NCI-H2227 (cell line): Measurements from ENCODE around the gene LPIN2.
"Not testable (repeated sequence)": the region's sequence is repeated elsewhere in the genome, so short reads cannot be mapped to it uniquely, and the experiment has no call there.

ENCODE experiments used
- DNase-seq: peaks from one replicate; lab custom pipeline; 2025; ENCODE audit not compliant: unreplicated experiment; lab: John Stamatoyannopoulos, UW

Gene LPIN2, protein sequence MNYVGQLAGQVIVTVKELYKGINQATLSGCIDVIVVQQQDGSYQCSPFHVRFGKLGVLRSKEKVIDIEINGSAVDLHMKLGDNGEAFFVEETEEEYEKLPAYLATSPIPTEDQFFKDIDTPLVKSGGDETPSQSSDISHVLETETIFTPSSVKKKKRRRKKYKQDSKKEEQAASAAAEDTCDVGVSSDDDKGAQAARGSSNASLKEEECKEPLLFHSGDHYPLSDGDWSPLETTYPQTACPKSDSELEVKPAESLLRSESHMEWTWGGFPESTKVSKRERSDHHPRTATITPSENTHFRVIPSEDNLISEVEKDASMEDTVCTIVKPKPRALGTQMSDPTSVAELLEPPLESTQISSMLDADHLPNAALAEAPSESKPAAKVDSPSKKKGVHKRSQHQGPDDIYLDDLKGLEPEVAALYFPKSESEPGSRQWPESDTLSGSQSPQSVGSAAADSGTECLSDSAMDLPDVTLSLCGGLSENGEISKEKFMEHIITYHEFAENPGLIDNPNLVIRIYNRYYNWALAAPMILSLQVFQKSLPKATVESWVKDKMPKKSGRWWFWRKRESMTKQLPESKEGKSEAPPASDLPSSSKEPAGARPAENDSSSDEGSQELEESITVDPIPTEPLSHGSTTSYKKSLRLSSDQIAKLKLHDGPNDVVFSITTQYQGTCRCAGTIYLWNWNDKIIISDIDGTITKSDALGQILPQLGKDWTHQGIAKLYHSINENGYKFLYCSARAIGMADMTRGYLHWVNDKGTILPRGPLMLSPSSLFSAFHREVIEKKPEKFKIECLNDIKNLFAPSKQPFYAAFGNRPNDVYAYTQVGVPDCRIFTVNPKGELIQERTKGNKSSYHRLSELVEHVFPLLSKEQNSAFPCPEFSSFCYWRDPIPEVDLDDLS

DNA sequence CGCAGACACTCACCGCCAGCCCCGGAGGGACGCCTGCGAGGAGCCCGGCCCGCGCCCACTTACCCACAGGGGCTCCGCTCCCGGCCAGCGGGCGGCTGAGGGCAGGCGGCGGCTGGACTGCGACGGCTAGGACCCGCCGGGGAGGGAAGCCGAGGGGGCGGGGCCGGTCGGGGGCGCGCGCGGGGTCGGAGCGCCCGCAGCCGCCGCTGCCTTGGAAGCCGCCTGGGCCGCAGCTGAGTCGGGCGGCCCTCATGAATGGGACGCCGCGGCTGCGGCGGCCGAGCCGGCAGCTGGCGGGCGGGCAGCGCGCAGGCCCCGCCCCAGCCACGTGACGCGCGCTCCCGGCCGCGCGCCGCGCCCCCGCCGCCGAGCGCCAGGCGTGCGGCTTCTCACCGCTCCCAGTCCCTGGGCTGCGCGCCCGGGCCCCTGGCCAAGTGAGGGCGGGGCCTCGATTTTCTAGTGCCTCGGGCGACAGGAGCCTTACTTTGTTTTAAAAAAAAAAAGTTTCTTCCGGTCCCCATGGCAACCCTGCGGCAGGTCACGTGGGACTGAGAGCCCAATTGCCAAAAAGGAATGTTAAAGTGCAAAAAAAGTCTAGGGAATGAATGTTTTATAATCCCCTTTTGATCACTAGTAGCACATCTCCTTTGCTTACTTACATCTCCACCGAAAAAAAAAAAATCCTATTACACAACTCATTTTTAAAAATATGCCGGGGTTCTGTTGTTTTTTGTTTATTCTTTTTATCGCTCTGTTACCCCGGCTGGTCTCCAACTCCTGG is at the start of gene LPIN2:
LPIN2 (minus strand) TSS at position 121 of the 781 bp plus-strand sequence. CDS start 52,304 bp downstream, outside the sequence.
- peak; percentile 98 for DNase-seq

DNA sequence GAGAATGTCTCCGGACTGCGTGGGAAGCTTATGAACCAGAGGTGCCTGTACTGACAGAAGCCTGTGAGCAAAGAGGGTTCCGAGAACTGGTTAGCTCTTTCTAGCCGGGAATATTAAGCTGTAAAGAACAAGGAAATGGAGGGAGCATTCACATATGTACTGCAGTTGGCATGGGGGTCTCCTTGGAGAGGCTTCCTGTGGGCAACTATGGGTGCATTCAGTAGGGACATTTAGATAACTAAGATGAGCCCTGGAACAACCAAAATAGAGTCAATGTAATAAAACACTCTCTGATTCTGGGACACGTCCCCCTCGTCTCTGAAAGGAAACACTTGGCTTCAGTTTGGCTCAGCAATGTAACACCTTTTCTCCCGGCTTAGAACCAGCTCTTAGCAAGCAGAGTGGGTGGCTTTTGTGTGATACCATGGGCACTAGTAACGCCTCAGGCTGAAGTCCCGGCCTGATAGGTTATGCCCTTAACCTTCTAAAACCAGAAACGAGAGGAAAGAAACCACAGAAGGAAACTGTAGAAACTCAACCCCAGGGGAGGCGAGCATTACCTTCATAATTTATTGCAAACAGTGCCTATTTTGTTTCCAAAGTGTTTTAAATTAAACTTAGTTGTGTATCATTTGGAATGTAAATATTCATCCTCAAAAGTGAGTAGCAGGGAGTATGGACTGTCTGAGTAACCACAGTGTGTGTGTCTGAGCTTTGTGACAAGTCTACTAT is 48.8 kb upstream of the LPIN2 start:
- no peak for DNase-seq

DNA sequence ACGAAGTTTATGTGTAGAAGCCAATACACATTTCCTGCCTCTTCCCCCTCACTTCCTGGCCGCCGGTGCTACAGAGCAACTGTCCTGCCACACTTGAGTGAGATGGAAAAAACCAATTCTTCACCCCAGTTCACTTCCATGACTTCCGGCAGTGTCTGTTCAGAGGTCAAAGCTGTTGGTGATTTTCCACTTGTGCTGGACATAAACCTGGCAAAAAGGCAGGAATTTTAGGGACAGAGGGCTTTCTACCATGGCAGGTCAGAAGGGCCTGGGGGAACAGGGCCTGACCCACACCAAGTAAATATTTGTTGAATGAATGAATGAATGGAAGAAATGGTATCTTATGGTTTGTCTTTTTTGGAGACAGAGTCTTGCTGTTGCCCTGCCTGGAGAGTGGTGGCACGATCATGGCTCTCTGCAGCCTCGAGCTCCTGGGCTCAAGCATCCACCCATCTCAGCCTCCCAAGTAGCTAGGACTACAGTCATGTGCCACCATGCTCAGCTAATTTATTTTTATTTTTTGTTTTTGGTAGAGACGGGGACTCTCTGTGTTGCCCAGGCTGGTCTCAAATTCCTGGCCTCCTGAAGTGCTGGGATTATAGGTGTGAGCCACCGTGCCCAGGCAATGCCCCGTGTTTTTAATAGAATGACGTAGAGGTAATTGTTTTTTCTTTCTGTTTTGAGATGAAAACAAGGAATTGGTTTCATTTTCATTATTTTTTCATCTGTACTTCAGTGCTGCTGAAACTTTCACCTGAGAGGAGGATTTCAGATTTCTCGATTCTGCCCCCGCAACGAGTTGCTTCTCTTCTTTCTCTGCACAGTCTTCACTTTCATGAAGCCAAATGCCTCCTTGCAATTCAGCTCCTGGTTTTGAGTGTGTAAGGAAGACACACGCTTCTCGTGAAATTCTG is 48.0 kb upstream of the LPIN2 start:
- no peak for DNase-seq

DNA sequence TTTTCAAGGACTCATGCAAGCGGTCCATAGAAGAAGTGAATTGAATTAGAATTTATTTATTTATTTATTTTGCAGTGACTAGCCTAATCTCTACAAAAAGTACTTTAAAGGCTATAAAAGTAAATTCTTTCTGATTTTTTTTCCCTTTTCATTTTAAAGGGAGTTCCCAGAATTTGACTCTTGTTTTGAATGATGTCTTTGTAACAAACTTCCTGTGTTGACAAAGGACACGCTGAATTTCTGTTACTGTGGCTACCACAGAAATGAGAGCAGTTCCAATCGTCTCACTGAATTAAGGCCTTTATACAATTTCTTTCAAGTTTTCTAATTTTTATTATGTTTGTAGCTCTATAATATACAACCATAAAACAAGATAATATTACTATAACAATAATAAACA is 46.3 kb upstream of the LPIN2 start:
- DNase-seq = no peak

DNA sequence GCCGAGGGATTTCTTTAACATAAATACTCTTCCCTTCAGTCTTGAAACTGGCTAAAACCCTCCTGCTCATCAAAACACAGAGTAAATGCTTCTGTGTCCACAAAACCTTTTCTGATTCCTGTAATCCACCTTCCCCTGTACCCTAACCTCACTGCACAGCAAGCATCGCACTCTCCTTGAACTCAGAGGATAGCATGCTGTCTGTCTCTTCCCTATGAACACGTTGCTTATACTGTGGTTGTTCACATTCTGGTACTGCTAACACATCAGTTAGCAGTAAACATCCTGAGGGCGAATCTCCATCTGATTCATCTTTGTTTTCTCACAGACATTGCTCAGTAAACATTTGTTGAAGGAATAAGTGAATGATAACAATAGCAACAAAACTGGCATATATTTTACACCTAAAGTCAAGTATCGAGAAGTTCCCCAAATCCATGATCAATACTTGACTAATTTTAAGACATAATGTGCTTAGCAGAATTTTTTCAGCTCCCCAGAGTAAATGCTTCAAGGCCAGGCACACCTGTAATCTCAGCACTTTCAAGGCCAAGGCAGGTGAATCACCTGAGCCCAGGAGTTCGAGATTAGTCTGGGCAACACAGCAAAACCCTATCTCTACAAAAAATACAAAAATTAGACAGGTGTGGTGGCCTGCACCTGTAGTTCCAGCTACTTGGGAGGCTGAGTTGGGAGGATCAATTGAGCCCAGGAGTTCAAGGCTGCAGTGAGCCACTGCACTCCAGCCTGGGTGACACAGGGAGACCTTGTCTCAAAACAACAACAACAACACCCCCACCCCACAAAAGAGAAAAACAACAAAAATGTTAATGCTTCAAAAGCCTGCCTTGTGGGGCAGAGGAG is 45.6 kb upstream of the LPIN2 start:
- DNase-seq = no peak

DNA sequence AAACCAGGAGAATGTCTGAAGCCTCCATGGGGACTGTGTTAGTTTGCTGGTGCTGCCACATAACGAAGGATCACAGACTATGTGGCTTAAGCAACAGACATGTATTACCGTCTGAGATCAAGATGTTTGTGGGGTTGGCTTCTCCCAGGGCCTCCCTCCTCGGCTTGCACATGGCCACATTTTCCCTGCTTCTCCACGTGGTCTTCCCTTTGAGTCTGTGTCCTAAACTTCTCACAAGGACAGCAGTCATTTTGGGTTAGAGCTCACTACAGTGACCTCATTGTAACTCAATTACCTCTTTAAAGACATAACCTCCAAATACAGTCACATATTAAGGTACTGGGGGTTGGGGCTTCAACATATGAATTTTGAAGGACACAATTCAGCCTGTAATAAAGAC is 44.6 kb upstream of the LPIN2 start:
- DNase-seq = no peak

DNA sequence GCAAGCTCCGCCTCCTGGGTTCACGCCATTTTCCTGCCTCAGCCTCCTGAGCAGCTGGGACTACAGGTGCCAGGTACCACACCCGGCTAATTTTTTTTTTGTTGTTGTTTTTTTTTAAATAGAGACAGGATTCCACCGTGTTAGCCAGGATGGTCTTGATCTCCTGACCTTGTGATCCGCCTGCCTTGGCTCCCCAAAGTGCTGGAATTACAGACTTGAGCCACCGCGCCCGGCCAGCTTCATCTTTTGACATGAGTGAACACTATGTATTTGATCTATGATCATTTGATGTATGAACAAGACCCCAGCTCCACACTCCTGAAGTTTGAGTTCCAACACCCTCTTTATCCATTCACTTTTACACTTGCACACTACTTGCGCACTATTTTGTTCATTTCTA is 43.4 kb upstream of the LPIN2 start:
- no peak for DNase-seq

DNA sequence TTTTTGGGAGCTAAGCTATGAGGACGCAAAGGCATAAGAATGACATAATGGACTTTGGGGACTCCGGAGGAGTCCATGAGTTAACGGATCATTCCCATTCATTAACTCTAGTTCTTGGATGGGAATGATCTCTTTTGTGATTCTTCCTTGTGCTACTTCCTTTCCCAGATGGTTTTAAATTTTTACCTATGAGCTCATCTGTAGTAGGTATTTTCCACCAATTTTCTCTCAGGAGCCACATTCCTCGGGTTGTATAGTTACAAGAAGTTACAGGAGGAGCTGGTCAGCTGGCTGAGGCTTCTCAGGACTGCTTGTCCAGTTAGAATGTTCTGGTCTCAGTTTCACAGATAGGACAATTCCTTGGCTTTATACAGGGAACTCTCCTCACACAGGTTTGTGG is 42.9 kb upstream of the LPIN2 start:
- no peak for DNase-seq

DNA sequence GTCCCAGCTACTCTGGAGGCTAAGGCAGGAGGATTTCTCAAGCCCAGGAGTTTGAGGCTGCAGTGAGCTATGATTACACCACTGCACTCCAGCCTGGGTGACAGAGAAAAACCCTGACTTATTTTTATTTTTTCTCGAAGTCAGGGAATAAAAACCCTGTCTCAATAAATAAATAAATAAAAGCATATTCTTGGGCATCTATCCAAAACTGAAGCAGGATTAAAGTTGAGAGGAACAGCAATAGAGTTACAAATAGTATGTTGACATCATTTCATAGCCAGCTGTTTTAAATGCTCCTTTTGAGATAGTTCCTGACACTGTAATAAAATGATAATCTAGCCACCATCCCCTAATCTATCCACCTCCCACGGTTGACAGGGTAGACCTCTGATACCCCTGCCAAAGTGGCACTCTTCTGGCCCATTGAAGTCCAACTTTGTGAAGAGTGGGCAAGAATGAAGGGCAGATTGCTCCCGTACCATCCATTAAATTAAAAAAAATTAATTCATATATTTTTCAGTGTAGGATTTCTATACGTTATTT is 42.3 kb upstream of the LPIN2 start:
- no peak for DNase-seq

DNA sequence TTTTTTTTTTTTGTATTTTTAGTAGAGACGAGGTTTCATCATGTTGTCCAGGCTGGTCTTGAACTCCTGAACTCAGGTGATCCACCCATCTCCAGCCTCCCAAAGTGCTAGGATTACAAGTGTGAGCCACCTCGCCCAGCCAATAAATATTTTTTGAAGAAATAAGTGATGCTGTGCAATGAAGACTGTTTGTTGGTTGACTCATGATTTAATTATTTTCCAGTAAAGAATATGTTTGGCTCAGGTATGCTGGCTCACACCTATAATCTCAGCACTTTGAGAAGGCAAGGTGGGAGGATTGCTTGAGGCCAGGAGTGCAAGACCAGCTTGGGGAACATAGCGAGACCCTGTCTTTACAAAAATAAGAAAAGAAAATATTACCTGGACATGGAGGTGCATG is 41.8 kb upstream of the LPIN2 start:
- DNase-seq = no peak

DNA sequence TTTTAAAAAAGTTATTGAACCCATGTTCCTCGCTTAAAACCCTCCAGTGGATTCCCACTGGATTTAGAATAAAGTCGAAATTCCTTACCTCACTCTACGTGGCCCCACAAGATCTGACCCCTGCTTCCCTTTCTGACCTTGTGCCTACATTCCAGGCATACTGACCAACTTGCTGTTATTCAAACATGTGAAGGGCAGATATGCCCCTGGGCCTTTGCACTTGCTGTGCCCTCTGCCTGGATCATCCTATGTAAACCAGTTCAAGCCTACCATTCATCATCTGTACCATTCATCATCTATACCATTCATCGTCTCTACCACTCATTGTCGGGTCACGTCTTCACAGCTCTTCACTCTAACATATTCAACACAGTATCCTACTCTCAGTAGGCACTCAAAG is 41.3 kb upstream of the LPIN2 start:
- DNase-seq = no peak

DNA sequence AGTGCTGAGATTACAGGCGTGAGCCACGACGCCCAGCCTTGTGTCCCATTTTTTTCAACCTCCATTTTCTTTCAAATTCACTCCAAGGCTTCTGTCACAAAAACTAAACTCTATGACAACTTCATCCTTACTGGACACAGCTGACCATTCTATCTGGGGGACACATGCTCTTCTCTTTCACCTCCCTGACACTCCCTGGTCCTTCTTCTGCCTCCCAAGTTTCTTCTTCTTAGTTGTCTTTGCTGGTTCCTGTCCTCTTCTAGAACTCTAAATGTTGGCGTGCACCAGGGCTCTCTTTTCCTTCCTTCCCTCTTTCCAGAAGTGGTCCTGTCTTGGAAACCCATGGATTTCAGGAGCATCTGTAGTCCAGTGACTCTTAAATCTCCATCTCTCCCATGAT is 40.1 kb upstream of the LPIN2 start:
- DNase-seq = no peak

DNA sequence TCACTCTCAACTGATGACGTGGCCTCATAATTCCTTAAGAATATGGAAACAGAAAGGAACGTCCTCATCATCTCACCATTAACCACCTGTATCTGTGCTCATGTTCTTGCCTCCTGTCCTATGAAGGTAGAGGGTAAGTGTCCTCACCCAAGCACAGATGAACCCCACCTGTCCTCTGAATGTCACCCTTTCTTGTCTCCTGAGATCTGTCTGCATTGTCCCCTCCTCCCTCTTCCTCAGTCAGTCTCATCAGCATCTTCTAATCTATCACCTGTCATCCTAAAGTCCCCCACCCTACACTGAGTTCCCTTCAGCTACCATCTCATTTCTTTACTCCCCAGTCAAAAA is 39.4 kb upstream of the LPIN2 start:
- no peak for DNase-seq

DNA sequence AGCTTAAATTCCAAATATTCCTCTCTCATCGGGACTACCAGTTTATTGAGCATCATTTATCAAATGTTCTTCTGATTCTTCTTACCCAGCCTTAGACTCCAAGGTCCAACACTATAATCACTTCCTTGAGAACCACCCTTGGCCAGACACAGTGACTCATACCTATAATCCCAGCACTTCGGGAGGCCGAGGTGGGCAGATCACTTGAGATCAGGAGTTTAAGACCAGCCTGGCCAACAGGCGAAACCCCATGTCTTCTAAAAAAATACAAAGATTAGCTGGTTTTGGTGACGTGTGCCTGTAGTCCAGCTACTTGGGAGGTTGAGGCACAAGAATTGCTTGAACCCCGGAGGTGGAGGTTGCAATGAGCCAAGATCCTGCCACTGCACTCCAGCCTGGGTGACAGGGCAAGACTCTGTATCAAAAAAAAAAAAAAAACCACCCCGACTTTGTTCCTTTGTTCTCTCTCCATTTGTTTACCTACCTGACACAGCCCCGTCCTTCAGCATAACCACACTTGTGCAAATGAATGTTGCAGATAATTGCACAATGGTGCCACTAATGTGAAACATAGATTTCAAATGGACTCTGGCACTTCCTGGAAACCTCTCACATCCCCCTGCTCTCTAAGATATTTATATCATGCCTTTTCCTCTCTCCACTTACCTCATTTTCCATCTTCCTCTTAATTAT is 38.9 kb upstream of the LPIN2 start:
- no peak for DNase-seq

DNA sequence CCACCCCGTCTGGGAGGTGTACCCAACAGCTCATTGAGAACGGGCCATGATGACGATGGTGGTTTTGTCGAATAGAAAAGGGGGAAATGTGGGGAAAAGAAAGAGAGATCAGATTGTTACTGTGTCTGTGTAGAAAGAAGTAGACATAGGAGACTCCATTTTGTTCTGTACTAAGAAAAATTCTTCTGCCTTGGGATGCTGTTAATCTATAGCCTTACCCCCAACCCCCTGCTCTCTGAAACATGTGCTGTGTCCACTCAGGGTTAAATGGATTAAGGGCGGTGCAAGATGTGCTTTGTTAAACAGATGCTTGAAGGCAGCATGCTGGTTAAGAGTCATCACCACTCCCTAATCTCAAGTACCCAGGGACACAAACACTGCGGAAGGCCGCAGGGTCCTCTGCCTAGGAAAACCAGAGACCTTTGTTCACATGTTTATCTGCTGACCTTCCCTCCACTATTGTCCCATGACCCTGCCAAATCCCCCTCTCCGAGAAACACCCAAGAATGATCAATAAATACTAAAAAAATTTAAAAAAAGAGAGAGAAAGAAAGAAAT is 37.0 kb upstream of the LPIN2 start:
- not testable (repeated sequence) for DNase-seq

DNA sequence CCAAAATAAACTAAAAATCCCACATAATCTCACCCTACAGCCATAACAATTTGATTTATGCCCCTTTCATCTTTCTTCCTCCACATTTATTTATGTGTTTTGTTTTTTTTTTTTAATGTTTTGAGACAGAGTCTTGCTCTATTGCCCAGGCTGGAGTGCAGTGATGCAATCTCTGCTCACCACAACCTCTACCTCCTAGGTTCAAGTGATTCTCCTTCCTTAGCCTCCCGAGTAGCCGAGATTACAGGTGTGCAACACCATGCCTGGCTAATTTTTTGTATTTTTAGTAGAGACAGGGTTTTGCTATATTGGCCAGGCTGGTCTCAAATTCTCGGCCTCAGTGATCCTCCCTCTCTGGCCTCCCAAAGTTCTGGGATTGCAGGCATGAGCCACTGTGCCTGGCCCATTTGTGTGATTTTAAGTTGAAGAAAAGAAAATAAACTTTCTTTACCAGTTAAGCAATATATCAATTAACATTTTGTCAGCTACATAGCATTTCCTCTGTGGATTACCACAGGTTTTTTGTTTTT is 35.9 kb upstream of the LPIN2 start:
- no peak for DNase-seq

DNA sequence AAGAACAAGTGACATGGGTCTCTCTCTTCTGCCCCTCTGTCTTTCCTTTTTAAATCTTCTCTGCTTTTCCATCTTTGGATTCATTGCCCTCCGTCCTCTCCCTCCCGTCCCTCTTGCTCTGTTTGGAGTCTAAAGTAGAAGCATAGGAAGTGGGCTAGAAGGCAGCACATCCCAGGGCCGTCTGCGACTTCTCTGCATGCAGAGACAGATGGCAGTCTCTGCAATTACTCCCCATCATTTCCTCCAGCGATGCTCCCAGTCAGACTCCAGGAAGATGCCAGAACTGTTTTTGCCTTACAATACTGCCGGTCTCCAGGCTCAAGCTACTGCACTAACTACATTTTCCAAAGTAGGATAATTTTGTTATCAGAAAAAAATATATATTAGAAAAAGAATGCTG is 35.2 kb upstream of the LPIN2 start:
- peak; percentile 43 for DNase-seq
